ENCODE measurements around the gene WWTR1.

Gene WWTR1

DNA sequence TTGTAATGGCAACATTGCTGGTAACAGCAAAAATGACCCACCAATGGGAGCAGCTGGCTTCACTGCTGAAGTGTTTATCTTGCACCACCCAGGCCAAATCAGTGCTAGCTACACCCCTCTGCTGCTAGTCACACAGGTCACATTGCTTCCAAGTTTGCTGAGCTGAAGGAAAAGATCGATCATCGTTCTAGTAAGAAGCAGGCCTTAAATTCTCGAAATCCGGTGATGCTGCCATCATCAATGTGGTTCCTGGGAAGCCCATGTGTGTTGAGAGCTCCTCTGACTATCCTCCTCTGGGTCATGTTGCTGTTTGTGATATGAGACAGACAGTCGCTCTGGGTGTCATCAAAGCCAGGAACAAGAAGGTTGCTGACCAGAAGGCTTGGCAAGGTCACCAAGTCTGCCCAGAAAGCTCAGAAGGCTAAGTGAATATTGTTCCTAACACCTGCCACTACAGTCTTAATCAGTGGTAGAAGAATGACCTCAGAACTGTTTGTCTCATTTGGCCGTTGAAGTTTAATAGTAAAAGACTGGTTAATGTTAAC lies 162.2 kb downstream of the WWTR1 start:
- no peak for DNase-seq (ENCODE audit: low spot score)

DNA sequence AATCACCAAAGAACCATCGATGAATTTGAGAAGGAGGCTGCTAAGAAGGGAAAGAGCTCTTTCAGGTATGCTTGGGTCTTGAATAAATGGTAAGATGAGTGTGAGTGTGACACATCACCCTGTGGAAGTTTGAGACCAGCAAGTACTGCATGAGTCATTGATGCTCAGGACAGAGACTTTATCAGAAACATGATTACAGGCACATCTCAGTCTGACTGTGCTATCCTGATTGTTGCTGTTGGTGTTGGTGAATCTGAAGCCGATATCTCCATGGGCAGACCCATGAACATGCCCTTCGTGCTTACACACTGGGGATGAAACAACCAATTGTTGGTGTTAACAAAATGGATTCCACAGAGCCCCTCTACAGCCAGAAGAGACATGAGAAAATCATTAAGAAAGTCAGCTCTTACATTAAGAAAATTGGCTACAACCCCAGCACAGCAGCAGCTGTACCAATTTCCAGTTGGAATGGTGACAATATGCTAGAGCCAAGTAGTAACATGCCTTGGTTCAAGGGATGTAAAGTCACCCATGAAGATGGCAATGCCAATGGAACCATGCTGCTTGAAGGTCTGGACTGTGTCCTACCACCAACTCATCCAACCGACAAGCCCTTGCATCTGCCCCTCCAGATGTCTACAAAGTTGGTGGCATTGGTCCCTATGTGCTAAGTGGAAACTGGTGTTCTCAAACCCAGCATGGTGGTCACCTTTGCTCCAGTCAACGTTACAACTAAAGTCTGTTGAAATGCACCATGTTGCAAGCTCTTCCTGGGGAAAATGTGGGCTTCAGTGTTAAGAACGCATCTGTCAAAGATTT lies 162.9 kb downstream of the WWTR1 start:
- no peak for DNase-seq (ENCODE audit: low spot score)

- peak; percentile 29 for DNase-seq (ENCODE audit: low spot score)
These were observed 163.6 kb downstream of the WWTR1 start for GRCh38 chr3:149494022-149494758.

DNA sequence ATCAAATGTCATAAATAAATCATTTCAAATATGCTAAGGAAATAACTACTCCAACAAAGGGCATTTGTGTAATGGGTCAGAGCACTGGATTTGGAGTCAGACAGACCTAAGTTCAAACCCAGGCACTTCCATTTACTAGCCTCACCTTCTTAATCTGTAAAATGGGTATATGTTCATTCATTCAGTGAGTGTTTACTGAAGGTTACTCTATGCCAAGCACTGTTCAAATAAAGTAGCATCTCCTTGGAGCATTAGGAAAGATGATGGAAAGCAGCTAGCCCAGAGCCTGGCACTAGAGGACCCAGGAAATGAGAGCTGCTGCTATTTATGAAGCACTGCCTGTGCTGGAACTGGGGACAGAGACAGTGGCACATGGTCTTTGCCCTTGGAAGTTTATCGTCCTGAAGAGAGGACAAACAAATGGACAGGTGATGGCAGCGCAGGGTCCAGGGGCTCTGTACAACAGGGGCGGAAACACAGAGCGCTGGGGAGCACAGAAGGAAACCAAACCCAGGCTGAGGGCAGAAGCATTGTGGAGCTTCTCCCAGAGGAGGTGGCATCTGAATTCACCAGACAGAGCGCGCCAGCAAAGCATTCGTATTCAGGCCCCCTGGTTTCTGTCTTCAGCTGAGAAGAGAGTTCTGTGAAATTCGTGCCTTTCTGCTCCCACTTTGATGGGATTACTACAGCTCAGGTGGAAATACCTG lies 164.4 kb downstream of the WWTR1 start:
- no peak for DNase-seq (ENCODE audit: low spot score)

DNA sequence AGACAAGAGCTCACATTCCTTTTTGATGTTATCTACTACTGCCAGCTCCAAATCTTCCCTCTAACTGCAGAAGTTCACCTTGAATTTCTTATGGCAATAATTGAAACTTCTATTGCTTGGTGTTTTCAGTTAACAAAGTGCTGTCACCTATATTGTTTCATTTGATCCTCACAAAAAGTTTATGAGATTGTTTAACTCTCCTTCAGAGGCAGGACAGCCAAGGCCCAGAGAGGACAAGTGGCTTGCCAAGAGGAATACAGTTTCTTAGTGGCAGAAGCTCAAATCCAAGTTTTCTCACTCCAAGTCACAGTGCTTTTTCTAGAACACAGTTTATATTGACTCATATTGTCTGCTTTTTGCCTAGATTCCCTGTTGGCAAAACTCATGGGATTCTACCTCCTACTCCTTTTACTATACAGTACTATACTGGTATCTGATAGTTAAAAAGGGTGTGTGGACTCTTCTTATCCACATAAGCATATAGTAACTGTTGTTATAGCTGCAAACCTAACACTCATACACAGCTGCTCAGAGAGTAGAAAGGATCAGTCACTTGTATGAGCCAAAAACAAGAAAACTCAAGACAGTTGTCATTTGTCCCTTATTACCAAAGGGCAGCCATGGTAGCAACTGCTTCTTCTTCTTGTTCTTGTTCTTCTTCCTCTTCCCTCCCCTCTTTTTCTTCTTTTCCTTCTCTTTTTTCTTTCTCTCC lies 167.4 kb downstream of the WWTR1 start:
- DNase-seq (ENCODE audit: low spot score) = no peak

DNA sequence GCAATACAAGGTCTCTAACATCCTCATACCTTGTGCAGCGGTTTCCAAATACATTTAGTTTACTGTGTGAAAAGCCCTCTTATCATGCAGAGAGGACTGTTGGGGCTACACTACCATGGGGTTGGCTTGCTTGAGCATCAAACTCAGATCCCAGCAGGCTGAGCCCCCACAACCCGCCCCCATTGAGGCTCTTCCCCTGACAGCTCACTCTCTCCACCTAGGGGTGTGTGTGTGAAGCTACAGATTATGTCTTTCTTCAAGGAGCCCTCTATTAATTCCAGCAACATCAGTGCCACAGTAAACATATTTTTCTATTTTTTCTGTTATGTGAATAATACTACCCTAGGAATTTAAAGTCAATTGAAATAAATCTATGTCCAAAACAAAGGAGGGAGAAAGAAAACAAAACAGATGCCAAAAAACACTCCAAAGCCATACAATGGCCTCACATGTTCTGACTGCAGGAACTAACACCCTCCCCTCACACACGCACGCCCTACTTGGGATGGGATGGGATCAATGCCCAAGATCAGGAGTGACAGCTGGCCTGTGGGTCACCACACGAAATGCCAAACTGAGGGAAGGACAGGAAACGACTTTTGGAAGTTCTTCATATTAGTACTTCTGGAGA lies 168.7 kb downstream of the WWTR1 start:
- no peak for DNase-seq (ENCODE audit: low spot score)

- DNase-seq (ENCODE audit: low spot score) = peak; percentile 29
These were observed 170.1 kb downstream of the WWTR1 start for GRCh38 chr3:149487598-149488197.

DNA sequence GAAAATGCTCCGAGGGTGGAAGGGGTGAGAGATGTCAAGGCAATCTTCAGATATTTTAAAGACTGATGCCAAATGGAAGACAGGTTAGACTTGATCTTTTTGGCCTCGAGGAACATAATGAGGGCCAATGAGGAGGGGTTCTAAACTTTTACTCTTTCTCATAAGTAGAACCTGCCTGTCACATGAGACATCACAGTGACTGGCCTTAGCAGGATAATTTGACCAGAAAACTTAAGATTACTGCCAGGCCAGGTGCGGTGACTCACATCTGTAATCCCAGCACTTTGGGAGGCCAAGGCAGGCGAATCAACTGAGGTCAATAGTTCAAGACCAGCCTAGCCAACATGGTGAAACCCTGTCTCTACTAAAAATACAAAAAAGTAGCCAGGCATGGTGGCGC lies 171.1 kb downstream of the WWTR1 start:
- DNase-seq (ENCODE audit: low spot score) = no peak

DNA sequence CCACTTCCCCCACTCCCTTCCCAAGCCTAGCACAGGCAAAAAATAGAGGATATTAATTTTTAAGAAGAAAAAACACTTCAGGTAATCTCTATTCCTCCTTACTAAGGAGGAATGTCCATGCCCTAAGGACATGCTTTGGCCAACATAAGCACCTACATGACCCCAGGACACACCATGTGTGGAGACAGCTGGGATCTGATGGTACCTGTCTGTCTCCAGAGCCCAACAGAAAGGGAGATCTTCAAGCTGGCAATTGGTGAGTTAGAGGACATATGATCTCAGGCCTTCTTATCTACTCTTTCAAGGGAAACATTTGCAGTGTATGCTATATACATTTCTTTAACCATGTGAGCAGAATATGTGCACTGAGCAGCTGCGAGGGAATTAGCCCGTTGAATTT lies 176.3 kb downstream of the WWTR1 start:
- no peak for DNase-seq (ENCODE audit: low spot score)

DNA sequence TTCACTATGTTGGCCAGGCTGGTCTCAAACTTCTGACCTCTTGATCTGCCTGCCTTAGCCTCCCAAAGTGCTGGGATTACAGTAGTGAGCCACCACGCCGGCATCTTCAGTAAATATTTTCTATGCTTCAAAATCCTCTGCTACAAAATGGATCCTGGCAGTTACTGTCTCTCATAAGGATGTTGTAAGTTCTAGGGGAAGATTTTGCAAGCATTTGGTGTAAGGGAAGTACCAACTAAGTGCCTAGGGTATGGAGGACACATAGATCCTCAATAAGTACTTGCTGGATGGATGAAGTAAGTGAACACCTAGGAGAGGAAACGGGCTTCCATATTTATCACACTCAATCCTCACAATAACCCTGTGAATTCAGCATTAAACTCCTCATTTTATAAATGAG lies 176.8 kb downstream of the WWTR1 start:
- no peak for DNase-seq (ENCODE audit: low spot score)

DNA sequence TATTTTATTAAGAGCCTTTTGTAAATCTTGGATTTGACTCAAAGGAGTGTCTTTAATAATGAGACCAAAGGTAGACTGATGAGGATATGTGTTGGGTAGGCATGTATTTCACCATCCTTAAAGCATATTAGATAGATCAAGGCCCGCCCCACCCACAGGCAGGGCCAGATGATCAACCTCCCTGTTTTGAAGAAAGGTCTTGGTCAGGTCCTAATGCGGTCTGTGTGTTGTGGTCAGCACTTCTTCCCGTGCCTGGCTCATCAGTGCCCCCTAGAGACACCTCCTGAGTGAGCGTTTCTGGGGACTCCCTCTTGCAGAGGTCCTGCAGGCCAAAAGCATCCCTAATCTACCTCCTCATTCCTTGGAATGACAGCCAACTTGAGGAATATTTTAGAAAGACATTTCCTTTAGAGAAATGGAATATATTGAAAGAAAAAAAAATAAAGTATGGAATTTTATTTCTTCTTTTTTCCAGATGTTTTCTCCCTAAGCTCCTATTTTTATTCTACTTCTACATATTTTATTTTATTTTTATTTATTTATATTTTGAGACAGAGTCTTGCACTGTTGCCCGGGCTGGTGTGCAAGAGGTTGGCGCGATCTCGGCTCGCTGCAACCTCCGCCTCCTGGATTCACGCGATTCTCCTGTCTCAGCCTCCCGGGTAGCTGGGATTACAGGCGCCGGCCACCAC lies 177.4 kb downstream of the WWTR1 start:
- DNase-seq (ENCODE audit: low spot score) = peak; percentile 24

DNA sequence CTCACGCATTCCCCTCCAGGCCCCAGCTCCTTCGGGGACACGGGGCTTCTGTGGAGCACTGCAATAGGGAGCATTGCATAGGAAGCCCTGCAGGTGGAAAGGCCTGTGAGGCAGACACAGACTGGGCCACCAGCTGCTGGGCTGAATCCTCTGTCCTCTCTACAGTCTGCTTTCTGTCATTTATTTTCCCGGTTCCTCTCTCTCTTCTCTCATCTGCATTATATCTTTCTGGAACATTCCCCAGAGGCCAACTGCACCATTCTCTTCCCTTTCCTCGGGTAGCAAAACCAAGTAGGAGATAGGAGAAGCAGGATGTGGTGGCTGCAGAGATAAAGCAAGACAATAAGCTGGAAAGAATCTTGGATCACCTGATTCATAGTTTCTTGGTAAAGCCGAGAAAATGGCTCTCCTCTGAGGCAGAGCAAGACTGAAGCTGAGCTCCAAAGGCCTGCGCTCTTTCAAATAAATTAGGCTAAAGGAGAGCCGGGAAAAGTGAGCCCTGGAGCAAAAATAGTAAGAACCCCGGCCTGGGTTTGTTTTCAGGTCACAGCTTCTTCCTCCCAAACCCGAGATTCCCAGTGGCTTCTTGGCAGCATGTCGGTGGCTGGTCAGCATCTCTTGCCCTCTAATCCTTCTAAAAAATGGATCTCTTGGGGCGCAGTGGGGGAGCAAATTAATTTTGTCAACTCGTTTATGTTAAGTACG lies 178.1 kb downstream of the WWTR1 start:
- DNase-seq (ENCODE audit: low spot score) = no peak

DNA sequence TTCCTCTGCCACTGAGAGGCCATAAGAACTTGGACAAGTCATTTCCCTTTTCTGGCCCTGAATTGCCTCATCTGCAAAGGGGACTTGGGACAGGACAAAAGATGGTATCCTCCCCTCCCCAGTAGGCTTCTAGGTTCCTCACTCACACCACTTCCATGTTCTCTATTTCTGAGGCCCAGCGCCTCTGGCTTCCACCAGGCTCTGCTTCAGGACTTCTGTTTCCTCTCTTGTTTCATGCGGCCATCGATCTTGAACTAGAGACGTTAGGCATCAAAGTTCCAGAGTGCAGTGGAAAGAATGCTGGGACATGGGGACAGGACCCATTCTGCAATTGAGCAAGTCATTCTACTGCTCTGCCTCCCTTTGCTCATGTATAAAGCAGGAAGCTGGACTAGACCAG lies 181.6 kb downstream of the WWTR1 start:
- no peak for DNase-seq (ENCODE audit: low spot score)

DNA sequence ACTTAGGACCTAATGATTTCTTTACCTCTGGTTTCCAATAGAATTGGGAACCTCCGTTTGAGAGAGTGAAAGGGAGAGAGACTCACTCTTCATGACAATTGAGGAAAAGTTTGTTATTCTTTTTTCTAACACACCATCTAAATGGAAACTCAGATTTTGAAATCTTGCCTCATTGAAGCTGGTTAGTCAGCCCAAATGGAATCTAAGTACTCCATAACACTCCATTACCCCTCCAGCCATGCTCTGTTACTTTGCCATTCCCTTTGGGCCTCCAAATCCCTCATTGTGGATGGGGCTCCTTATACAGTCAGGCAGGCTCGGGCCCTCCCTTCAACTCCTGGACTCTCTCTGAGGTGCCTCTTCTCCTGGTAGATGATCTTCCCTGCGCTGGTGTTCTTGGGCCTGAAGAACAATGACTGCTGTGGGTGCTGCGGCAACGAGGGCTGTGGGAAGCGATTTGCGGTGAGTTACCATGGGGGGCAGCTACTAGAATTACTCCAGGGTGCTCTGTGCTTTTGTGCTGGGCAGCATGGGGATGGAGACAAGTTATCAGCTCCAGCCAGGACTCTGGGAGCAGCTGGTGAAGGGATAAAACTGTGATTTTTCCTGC lies 182.3 kb downstream of the WWTR1 start:
- no peak for DNase-seq (ENCODE audit: low spot score)

- no peak for DNase-seq (ENCODE audit: low spot score)
These were observed 183.5 kb downstream of the WWTR1 start, which contains the start of gene TM4SF4 for GRCh38 chr3:149474250-149474817. Gene TM4SF4 (plus strand): TSS chr3:149474697. CDS start chr3:149474878, 181 bp downstream.

GRCh38 chr3:149473357-149474249 lies 184.2 kb downstream of the WWTR1 start:
- DNase-seq (ENCODE audit: low spot score) = no peak

- DNase-seq (ENCODE audit: low spot score) = no peak
These were observed 185.6 kb downstream of the WWTR1 start for GRCh38 chr3:149472030-149472797.
